Uterus (tissue), 2 donors: ENCODE measurements around the gene ATAD3C.

Experiments
- POLR2A ChIP-seq, 2 donors: fragments of 450-650 bp; IDR thresholded peaks; one replicate each; pipeline ENCODE4 v1.6.1; 2016; ENCODE audit warnings: antibody characterized with exemption in 2 of 2, mild to moderate bottlenecking in 1 of 2, moderate library complexity in 1 of 2
- TF ChIP-seq, protein P1 (sequence below), 4 experiments: fragments of 200-600 bp in 2 of 4; fragments of 450-650 bp in 2 of 4; sonication (generic) in 2 of 4; IDR thresholded peaks; one replicate each; pipeline ENCODE4 v1.5.1; 2016 to 2019; ENCODE audit warnings: antibody characterized with exemption in 4 of 4, mild to moderate bottlenecking in 2 of 4, moderate library complexity in 1 of 4

DNA sequence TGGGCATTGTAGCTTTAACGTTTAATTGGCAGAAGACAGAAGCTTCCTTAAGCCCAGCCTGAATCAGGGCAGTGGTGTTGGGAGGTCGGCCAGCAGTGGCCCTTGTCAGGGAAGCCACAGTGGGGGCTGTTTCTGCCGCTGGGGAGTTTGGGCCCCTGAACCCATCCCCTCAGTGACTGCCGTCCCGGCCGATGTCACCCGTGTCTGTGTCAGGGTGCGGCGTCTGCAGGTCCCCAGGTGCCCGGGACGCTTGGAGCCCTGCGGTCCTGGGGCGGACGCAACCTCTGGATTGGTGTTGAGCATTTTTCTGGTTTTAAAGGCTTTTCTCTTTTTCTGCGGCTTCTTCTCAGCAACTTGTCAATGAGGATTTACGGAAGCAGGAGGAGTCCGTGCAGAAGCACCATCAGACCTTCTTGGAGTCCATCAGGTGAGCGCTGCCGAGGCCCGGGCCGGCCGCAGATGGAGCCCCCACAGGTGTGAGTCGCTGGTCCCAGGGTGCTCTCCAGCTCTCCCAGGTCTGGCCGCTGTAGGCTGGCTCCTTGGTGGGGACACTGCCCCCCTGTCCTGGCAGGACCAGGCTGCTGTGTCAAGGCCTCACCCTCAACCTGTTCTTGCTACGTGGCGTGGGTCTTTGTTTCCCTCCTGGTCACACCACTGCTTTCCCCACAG, 2.3 kb downstream of the ATAD3C start:
- TF ChIP-seq, protein P1, sequence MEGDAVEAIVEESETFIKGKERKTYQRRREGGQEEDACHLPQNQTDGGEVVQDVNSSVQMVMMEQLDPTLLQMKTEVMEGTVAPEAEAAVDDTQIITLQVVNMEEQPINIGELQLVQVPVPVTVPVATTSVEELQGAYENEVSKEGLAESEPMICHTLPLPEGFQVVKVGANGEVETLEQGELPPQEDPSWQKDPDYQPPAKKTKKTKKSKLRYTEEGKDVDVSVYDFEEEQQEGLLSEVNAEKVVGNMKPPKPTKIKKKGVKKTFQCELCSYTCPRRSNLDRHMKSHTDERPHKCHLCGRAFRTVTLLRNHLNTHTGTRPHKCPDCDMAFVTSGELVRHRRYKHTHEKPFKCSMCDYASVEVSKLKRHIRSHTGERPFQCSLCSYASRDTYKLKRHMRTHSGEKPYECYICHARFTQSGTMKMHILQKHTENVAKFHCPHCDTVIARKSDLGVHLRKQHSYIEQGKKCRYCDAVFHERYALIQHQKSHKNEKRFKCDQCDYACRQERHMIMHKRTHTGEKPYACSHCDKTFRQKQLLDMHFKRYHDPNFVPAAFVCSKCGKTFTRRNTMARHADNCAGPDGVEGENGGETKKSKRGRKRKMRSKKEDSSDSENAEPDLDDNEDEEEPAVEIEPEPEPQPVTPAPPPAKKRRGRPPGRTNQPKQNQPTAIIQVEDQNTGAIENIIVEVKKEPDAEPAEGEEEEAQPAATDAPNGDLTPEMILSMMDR (IDR thresholded peaks at IDR 0.05), result no peak
- no peak for TF ChIP-seq POLR2A (IDR thresholded peaks at IDR 0.05)
